BJ (cell line): ENCODE measurements around the gene FAIM2. TPM values are rescaled to one million over a fixed set of nuclear protein-coding genes. Genes with fewer than 3 reads are reported as not detected.

ENCODE experiments used
- CTCF ChIA-PET: fragments of 350-600 bp; formaldehyde crosslinking; extraction: SDS; loops from one replicate; lab custom pipeline; 2021; ENCODE audit warnings: antibody characterized with exemption, inconsistent platforms; lab: Yijun Ruan, JAX
- POLR2A ChIA-PET: fragments of 300-600 bp; sonication (Branson Sonifier 250); formaldehyde crosslinking; extraction: SDS; loops from one replicate; lab custom pipeline; 2021; ENCODE audit warnings: antibody characterized with exemption; lab: Charles Lee
- DNase-seq: peaks from one replicate; pipeline ENCODE4 v3.0.0-alpha.2; 2011; ENCODE audit warnings: low read depth
- H3K27me3 ChIP-seq: 2 replicates; pipeline ENCODE4 v1.6.0; 2011; ENCODE audit warnings: low read length; ENCODE audit not compliant: control insufficient read depth, insufficient read depth
- H3K36me3 ChIP-seq: 2 replicates; pipeline ENCODE4 v1.5.1; 2011; ENCODE audit warnings: low read length; ENCODE audit not compliant: control insufficient read depth, insufficient read depth
- H3K4me3 ChIP-seq: 2 replicates; pipeline ENCODE4 v1.5.1; 2011; ENCODE audit warnings: low read depth, mild to moderate bottlenecking, control low read depth, low read length
- CTCF ChIP-seq: IDR thresholded peaks from 2 replicates; pipeline ENCODE4 v1.5.1; 2011; ENCODE audit warnings: low read depth, mild to moderate bottlenecking, control low read depth, inconsistent platforms, low read length, moderate library complexity; ENCODE audit not compliant: insufficient read depth
- polyA plus RNA-seq: library from polyadenylated mRNA; depleted of rRNA; stranded (reverse); fragments of >200 nt; gene quantifications from 2 replicates; pipeline ENCODE4 v1.2.3, GENCODE V29; 2011

The FAIM2 gene
- polyA plus RNA-seq, 1 experiment = 3.6 TPM

GRCh38 chr12:49941556-49942511 lies 38.1 kb upstream of the FAIM2 start:
- Histone ChIP-seq H3K36me3 (no peaks in the 10 kb centered on the region), H3K27me3 (0 out of 2 replicates have a peak, but pooled peaks cover 1% of the 10 kb centered on the region), H3K4me3 (no peak overlapping the region)
- POLR2A ChIA-PET = no interaction called here
- DNase-seq = no peak
- CTCF ChIA-PET = interaction anchor here (0.7 to 2.7 kb wide), 7 partner anchors 17 to 152 kb away, joined by 3 to 14 read pairs (median 3); no protein-coding TSS in a partner anchor
- TF ChIP-seq CTCF = no peak

- ChIA-PET CTCF (interaction anchor here (0.8 to 1.7 kb wide), 5 partner anchors 9 to 198 kb away, joined by 3 to 5 read pairs (median 3); partner anchors contain the start of genes AQP2 and TMBIM6), POLR2A (no interaction called here)
These were observed 36.0 kb upstream of the FAIM2 start for GRCh38 chr12:49939707-49940106.

GRCh38 chr12:49939307-49939706 lies 35.6 kb upstream of the FAIM2 start:
- Histone ChIP-seq H3K4me3 (no peak overlapping the region), H3K36me3 (no peaks in the 10 kb centered on the region), H3K27me3 (0 out of 2 replicates have a peak, but pooled peaks cover 1% of the 10 kb centered on the region)
- no peak for DNase-seq
- no peak for TF ChIP-seq CTCF
- ChIA-PET POLR2A (no interaction called here), CTCF (interaction anchor here (0.8 to 1.7 kb wide), 4 partner anchors 9 to 198 kb away, joined by 3 to 5 read pairs (median 3); partner anchors contain the start of genes AQP2 and TMBIM6)

More at GRCh38 chr12:49939707-49940106, 36.0 kb upstream of the FAIM2 start:
- Histone ChIP-seq H3K27me3 (0 out of 2 replicates have a peak, but pooled peaks cover 1% of the 10 kb centered on the region), H3K36me3 (no peaks in the 10 kb centered on the region), H3K4me3 (no peak overlapping the region)
- TF ChIP-seq CTCF = no peak
- no peak for DNase-seq

GRCh38 chr12:49937639-49938300 lies 34.1 kb upstream of the FAIM2 start:
- no peak overlapping the region for H3K4me3 ChIP-seq
- CTCF ChIA-PET = interaction anchor here (0.9 to 7.6 kb wide), 5 partner anchors 9 to 118 kb away, joined by 4 to 51 read pairs (median 5); no protein-coding TSS in a partner anchor
- DNase-seq = no peak
- POLR2A ChIA-PET = no interaction called here
- H3K36me3 ChIP-seq = no peaks in the 10 kb centered on the region
- no peak for TF ChIP-seq CTCF
- H3K27me3 ChIP-seq = 0 out of 2 replicates have a peak, but pooled peaks cover 1% of the 10 kb centered on the region
